ENCODE measurements around the gene FBXO48. TPM values are rescaled to one million over a fixed set of nuclear protein-coding genes. Genes with fewer than 3 reads are reported as not detected.

The FBXO48 gene
- total RNA-seq, 2 donors from 2014 or later = 1.8 to 2.5 TPM

- Mint-ChIP-seq H3K4me1 (ENCODE audit: low read depth in 2 of 2) (no peaks in the 10 kb centered on the region), H3K9me3 (no peaks in the 10 kb centered on the region), H3K4me3 (no peak overlapping the region), H3K27me3 (no peaks in the 10 kb centered on the region), H3K36me3 (no peaks in the 10 kb centered on the region), H3K27ac (no peak overlapping the region)
- DNase-seq (ENCODE audit: low spot score) (no peak), ATAC-seq (no peak)
Observed at GRCh38 chr2:68487773-68488355, 20.8 kb upstream of the FBXO48 start.

GRCh38 chr2:68483011-68483410 is 15.9 kb upstream of the FBXO48 start:
- Mint-ChIP-seq H3K27ac (no peak overlapping the region), H3K9me3 (no peaks in the 10 kb centered on the region), H3K27me3 (no peaks in the 10 kb centered on the region), H3K36me3 (no peaks in the 10 kb centered on the region), H3K4me3 (no peak overlapping the region), H3K4me1 (ENCODE audit: low read depth in 2 of 2) (no peaks in the 10 kb centered on the region)
- DNase-seq (ENCODE audit: low spot score) (no peak), ATAC-seq (no peak)

- no peaks in the 10 kb centered on the region for H3K36me3 Mint-ChIP-seq
- H3K9me3 Mint-ChIP-seq = no peaks in the 10 kb centered on the region
- DNase-seq (ENCODE audit: low spot score) = no peak
- H3K4me1 Mint-ChIP-seq (ENCODE audit: low read depth in 2 of 2) = no peaks in the 10 kb centered on the region
- no peak overlapping the region for H3K27ac Mint-ChIP-seq
- no peak overlapping the region for H3K4me3 Mint-ChIP-seq
- ATAC-seq = no peak
- no peaks in the 10 kb centered on the region for H3K27me3 Mint-ChIP-seq
Observed at GRCh38 chr2:68482296-68482820, 15.3 kb upstream of the FBXO48 start.

- no peaks in the 10 kb centered on the region for H3K9me3 Mint-ChIP-seq
- no peak overlapping the region for H3K27ac Mint-ChIP-seq
- no peaks in the 10 kb centered on the region for H3K27me3 Mint-ChIP-seq
- no peaks in the 10 kb centered on the region for H3K36me3 Mint-ChIP-seq
- no peak for ATAC-seq
- DNase-seq (ENCODE audit: low spot score) = no peak
- no peak overlapping the region for H3K4me3 Mint-ChIP-seq
- no peaks in the 10 kb centered on the region for H3K4me1 Mint-ChIP-seq (ENCODE audit: low read depth in 2 of 2)
Observed at GRCh38 chr2:68478688-68479087, 11.6 kb upstream of the FBXO48 start.

- H3K27me3 Mint-ChIP-seq = peaks cover 0 to 3% of the 10 kb centered on the region in 2 donors
- DNase-seq (ENCODE audit: low spot score) (no peak), ATAC-seq (no peak)
- no peak overlapping the region for H3K4me3 Mint-ChIP-seq
- H3K36me3 Mint-ChIP-seq = no peaks in the 10 kb centered on the region
- H3K9me3 Mint-ChIP-seq = no peaks in the 10 kb centered on the region
- H3K27ac Mint-ChIP-seq = no peak overlapping the region
- no peaks in the 10 kb centered on the region for H3K4me1 Mint-ChIP-seq (ENCODE audit: low read depth in 2 of 2)
Observed at GRCh38 chr2:68476454-68476853, 9.4 kb upstream of the FBXO48 start.

GRCh38 chr2:68475576-68475975 is 8.5 kb upstream of the FBXO48 start:
- DNase-seq (ENCODE audit: low spot score) (no peak), ATAC-seq (no peak)
- H3K4me3 Mint-ChIP-seq = no peak overlapping the region
- no peak overlapping the region for H3K27ac Mint-ChIP-seq
- H3K36me3 Mint-ChIP-seq = no peaks in the 10 kb centered on the region
- no peaks in the 10 kb centered on the region for H3K9me3 Mint-ChIP-seq
- H3K27me3 Mint-ChIP-seq = peaks cover 0 to 3% of the 10 kb centered on the region in 2 donors
- H3K4me1 Mint-ChIP-seq (ENCODE audit: low read depth in 2 of 2) = no peaks in the 10 kb centered on the region

GRCh38 chr2:68475110-68475509 is 8.0 kb upstream of the FBXO48 start:
- Mint-ChIP-seq H3K4me3 (no peak overlapping the region), H3K9me3 (no peaks in the 10 kb centered on the region), H3K27me3 (peaks cover 0 to 3% of the 10 kb centered on the region in 2 donors), H3K27ac (no peak overlapping the region), H3K4me1 (ENCODE audit: low read depth in 2 of 2) (no peaks in the 10 kb centered on the region), H3K36me3 (no peaks in the 10 kb centered on the region)
- DNase-seq (ENCODE audit: low spot score) = no peak
- ATAC-seq = no peak

- DNase-seq (ENCODE audit: low spot score) = no peak
- Mint-ChIP-seq H3K4me3 (no peak overlapping the region), H3K4me1 (ENCODE audit: low read depth in 2 of 2) (peaks cover 4 to 12% of the 10 kb centered on the region in 2 donors), H3K36me3 (no peaks in the 10 kb centered on the region), H3K9me3 (no peaks in the 10 kb centered on the region), H3K27ac (no peak overlapping the region), H3K27me3 (peaks cover 0 to 3% of the 10 kb centered on the region in 2 donors)
- no peak for ATAC-seq
Observed at GRCh38 chr2:68472796-68473414, 5.8 kb upstream of the FBXO48 start.

- no peak overlapping the region for H3K4me3 Mint-ChIP-seq
- H3K27me3 Mint-ChIP-seq = peaks cover 0 to 3% of the 10 kb centered on the region in 2 donors
- no peak overlapping the region for H3K27ac Mint-ChIP-seq
- H3K36me3 Mint-ChIP-seq = no peaks in the 10 kb centered on the region
- ATAC-seq = no peak
- DNase-seq (ENCODE audit: low spot score) = no peak
- no peaks in the 10 kb centered on the region for H3K9me3 Mint-ChIP-seq
- peaks cover 9 to 18% of the 10 kb centered on the region in 2 donors for H3K4me1 Mint-ChIP-seq (ENCODE audit: low read depth in 2 of 2)
Observed at GRCh38 chr2:68471385-68471784, 4.3 kb upstream of the FBXO48 start.

GRCh38 chr2:68469935-68470334 is 2.8 kb upstream of the FBXO48 start:
- Mint-ChIP-seq H3K27ac (no peak overlapping the region), H3K27me3 (peaks cover 0 to 3% of the 10 kb centered on the region in 2 donors), H3K4me3 (no peak overlapping the region), H3K9me3 (no peaks in the 10 kb centered on the region), H3K36me3 (no peaks in the 10 kb centered on the region), H3K4me1 (ENCODE audit: low read depth in 2 of 2) (peaks cover 19 to 29% of the 10 kb centered on the region in 2 donors)
- ATAC-seq (no peak), DNase-seq (ENCODE audit: low spot score) (no peak)

GRCh38 chr2:68468801-68469200 is 1.7 kb upstream of the FBXO48 start:
- H3K9me3 Mint-ChIP-seq = no peaks in the 10 kb centered on the region
- DNase-seq (ENCODE audit: low spot score) (no peak), ATAC-seq (no peak)
- H3K36me3 Mint-ChIP-seq = no peaks in the 10 kb centered on the region
- H3K27ac Mint-ChIP-seq = peak overlapping the region; percentile 88 to 97
- H3K4me3 Mint-ChIP-seq = peak overlapping the region; percentile 99
- H3K27me3 Mint-ChIP-seq = peaks cover 0 to 3% of the 10 kb centered on the region in 2 donors
- H3K4me1 Mint-ChIP-seq (ENCODE audit: low read depth in 2 of 2) = peaks cover 25 to 32% of the 10 kb centered on the region in 2 donors

- peak overlapping the region; percentile 99 for H3K4me3 Mint-ChIP-seq
- DNase-seq (ENCODE audit: low spot score) (no peak), ATAC-seq (no peak)
- no peaks in the 10 kb centered on the region for H3K9me3 Mint-ChIP-seq
- H3K4me1 Mint-ChIP-seq (ENCODE audit: low read depth in 2 of 2) = peaks cover 25 to 32% of the 10 kb centered on the region in 2 donors
- H3K27ac Mint-ChIP-seq = peak overlapping the region; percentile 88 to 97
- H3K36me3 Mint-ChIP-seq = no peaks in the 10 kb centered on the region
- H3K27me3 Mint-ChIP-seq = no peaks in the 10 kb centered on the region
Observed at GRCh38 chr2:68466778-68467076, 367 bp downstream of the FBXO48 start.

GRCh38 chr2:68466361-68466777 is 725 bp downstream of the FBXO48 start:
- H3K4me3 Mint-ChIP-seq = peak overlapping the region; percentile 99
- H3K9me3 Mint-ChIP-seq = no peaks in the 10 kb centered on the region
- no peak for DNase-seq (ENCODE audit: low spot score)

GRCh38 chr2:68465081-68465916 is 1.8 kb downstream of the FBXO48 start:
- no peaks in the 10 kb centered on the region for H3K9me3 Mint-ChIP-seq
- peak; percentile 71 for DNase-seq (ENCODE audit: low spot score)
- H3K4me1 Mint-ChIP-seq (ENCODE audit: low read depth in 2 of 2) = peaks cover 25 to 32% of the 10 kb centered on the region in 2 donors
- H3K4me3 Mint-ChIP-seq = peak overlapping the region; percentile 99
- H3K36me3 Mint-ChIP-seq = no peaks in the 10 kb centered on the region
- peak; percentile 53 to 55 for ATAC-seq
- peak overlapping the region; percentile 88 to 97 for H3K27ac Mint-ChIP-seq
- no peaks in the 10 kb centered on the region for H3K27me3 Mint-ChIP-seq

More at GRCh38 chr2:68466361-68466777, 725 bp downstream of the FBXO48 start:
- no peaks in the 10 kb centered on the region for H3K36me3 Mint-ChIP-seq
- H3K4me1 Mint-ChIP-seq (ENCODE audit: low read depth in 2 of 2) = peaks cover 25 to 32% of the 10 kb centered on the region in 2 donors
- peak overlapping the region; percentile 88 to 97 for H3K27ac Mint-ChIP-seq
- no peaks in the 10 kb centered on the region for H3K27me3 Mint-ChIP-seq
- ATAC-seq = no peak
